Thoracic aorta (tissue), 2 donors: Measurements from ENCODE around the gene PRR19. TPM values are rescaled to one million over a fixed set of nuclear protein-coding genes. Genes with fewer than 3 reads are reported as not detected.

Experiments used
- ATAC-seq: fragments of 150-250 bp; one replicate; pipeline ENCODE4 v1.8.0; 2017; ENCODE audit warnings: low read depth; ENCODE audit not compliant: insufficient number of reproducible peaks, low FRiP score
- DNase-seq: peaks from one replicate; pipeline ENCODE4 v3.0.0-alpha.2; 2020; ENCODE audit warnings: low spot score
- H3K27ac ChIP-seq, 2 donors: fragments of 200-600 bp; sonication (generic); 1 replicate in 1 of 2; 2 replicates in 1 of 2; pipeline ENCODE4 v1.5.1; 2016; ENCODE audit warnings: mild to moderate bottlenecking in 2 of 2, moderate library complexity in 2 of 2
- H3K27me3 ChIP-seq: fragments of 200-600 bp; sonication (generic); replicated peaks from 2 replicates; pipeline ENCODE4 v1.6.0; 2016; ENCODE audit warnings: mild to moderate bottlenecking; ENCODE audit not compliant: insufficient read depth
- H3K36me3 ChIP-seq: fragments of 200-600 bp; sonication (generic); one replicate; pipeline ENCODE4 v1.5.1; 2016
- H3K4me1 ChIP-seq, 2 donors: fragments of 200-600 bp; sonication (generic); 1 replicate in 1 of 2; 2 replicates in 1 of 2; pipeline versions ENCODE4 v1.5.1 to v1.6.0; 2016; ENCODE audit warnings: low read depth in 2 of 2, mild to moderate bottlenecking in 1 of 2; ENCODE audit not compliant: control insufficient read depth in 1 of 2
- H3K4me3 ChIP-seq: fragments of 200-600 bp; sonication (generic); 2 replicates; pipeline ENCODE4 v1.5.1; 2016; ENCODE audit warnings: mild to moderate bottlenecking
- H3K9me3 ChIP-seq: fragments of 200-600 bp; sonication (generic); 2 replicates; pipeline ENCODE4 v1.5.1; 2016
- CTCF ChIP-seq: fragments of 200-600 bp; sonication (generic); IDR thresholded peaks from one replicate; pipeline ENCODE4 v1.5.1; 2019; ENCODE audit warnings: antibody characterized with exemption
- total RNA-seq, 2 donors: library from RNA; depleted of rRNA; stranded (reverse); fragments of >200 nt; gene quantifications; one replicate each; pipeline versions ENCODE4 v1.1.0 to v1.2.3, GENCODE V29; 2016

PRR19 gene
- total RNA-seq, 2 donors from 2014 or later, result not detected

- DNase-seq (no peak), ATAC-seq (no peak)
- Histone ChIP-seq H3K36me3 (peaks cover 41% of the 10 kb centered on the region), H3K27ac (no peak overlapping the region), H3K4me1 (no peaks in the 10 kb centered on the region), H3K27me3 (no peaks in the 10 kb centered on the region), H3K4me3 (no peak overlapping the region), H3K9me3 (no peaks in the 10 kb centered on the region)
- TF ChIP-seq CTCF, result no peak
Measured at GRCh38 chr19:42295342-42295741, 6.6 kb upstream of the PRR19 start.

- peak; percentile 96 for TF ChIP-seq CTCF
- no peak overlapping the region for H3K27ac ChIP-seq
Measured at GRCh38 chr19:42295831-42296525, 6.0 kb upstream of the PRR19 start.

GRCh38 chr19:42297039-42297438 is 4.9 kb upstream of the PRR19 start:
- TF ChIP-seq CTCF, result no peak
- H3K9me3 ChIP-seq, result no peaks in the 10 kb centered on the region
- ATAC-seq, result no peak

More at GRCh38 chr19:42295831-42296525, 6.0 kb upstream of the PRR19 start:
- peaks cover 35% of the 10 kb centered on the region for H3K36me3 ChIP-seq
- no peaks in the 10 kb centered on the region for H3K9me3 ChIP-seq
- H3K4me3 ChIP-seq, result no peak overlapping the region
- H3K4me1 ChIP-seq, result no peaks in the 10 kb centered on the region
- no peak for ATAC-seq
- no peaks in the 10 kb centered on the region for H3K27me3 ChIP-seq
- no peak for DNase-seq

GRCh38 chr19:42303101-42303464 is 1.2 kb downstream of the PRR19 start:
- Histone ChIP-seq H3K36me3 (no peaks in the 10 kb centered on the region), H3K9me3 (no peaks in the 10 kb centered on the region), H3K27me3 (no peaks in the 10 kb centered on the region), H3K4me3 (peak overlapping the region; percentile 76), H3K27ac (no peak overlapping the region), H3K4me1 (peaks cover 5 to 8% of the 10 kb centered on the region in 2 donors)
- no peak for ATAC-seq
- DNase-seq, result no peak
- TF ChIP-seq CTCF, result no peak

More at GRCh38 chr19:42297039-42297438, 4.9 kb upstream of the PRR19 start:
- Histone ChIP-seq H3K27me3 (no peaks in the 10 kb centered on the region), H3K4me3 (no peak overlapping the region), H3K36me3 (peaks cover 24% of the 10 kb centered on the region), H3K4me1 (peaks cover 4 to 6% of the 10 kb centered on the region in 2 donors), H3K27ac (no peak overlapping the region)
- DNase-seq, result no peak

GRCh38 chr19:42303876-42304275 is 1.9 kb downstream of the PRR19 start:
- Histone ChIP-seq H3K27me3 (no peaks in the 10 kb centered on the region), H3K4me1 (peaks cover 5 to 8% of the 10 kb centered on the region in 2 donors), H3K4me3 (no peak overlapping the region), H3K27ac (no peak overlapping the region), H3K9me3 (no peaks in the 10 kb centered on the region), H3K36me3 (no peaks in the 10 kb centered on the region)
- TF ChIP-seq CTCF, result no peak
- ATAC-seq (no peak), DNase-seq (no peak)
